Stomach (tissue), 4 donors: ENCODE measurements around the gene CPEB2.

ENCODE experiments used
- CTCF ChIP-seq, 7 experiments: fragments of 450-650 bp in 4 of 7; fragments of 200-600 bp in 3 of 7; sonication (generic) in 3 of 7; IDR thresholded peaks; one replicate each; pipeline ENCODE4 v1.5.1; 2016 to 2019; ENCODE audit warnings: antibody characterized with exemption in 7 of 7, control low read depth in 2 of 7, mild to moderate bottlenecking in 1 of 7
- EP300 ChIP-seq: sonication (generic); formaldehyde crosslinking; IDR thresholded peaks from one replicate; pipeline ENCODE4 v1.6.1; 2017; ENCODE audit warnings: antibody characterized with exemption
- POLR2A ChIP-seq, 4 donors: fragments of 450-650 bp; IDR thresholded peaks; one replicate each; pipeline ENCODE4 v1.6.1; 2016; ENCODE audit warnings: antibody characterized with exemption in 4 of 4, control low read depth in 2 of 4, mild to moderate bottlenecking in 1 of 4, moderate library complexity in 1 of 4
- POLR2AphosphoS5 ChIP-seq, 3 donors: sonication (generic); formaldehyde crosslinking; IDR thresholded peaks; one replicate each; pipeline ENCODE4 v1.6.1; 2016; ENCODE audit warnings: antibody characterized with exemption in 3 of 3

DNA sequence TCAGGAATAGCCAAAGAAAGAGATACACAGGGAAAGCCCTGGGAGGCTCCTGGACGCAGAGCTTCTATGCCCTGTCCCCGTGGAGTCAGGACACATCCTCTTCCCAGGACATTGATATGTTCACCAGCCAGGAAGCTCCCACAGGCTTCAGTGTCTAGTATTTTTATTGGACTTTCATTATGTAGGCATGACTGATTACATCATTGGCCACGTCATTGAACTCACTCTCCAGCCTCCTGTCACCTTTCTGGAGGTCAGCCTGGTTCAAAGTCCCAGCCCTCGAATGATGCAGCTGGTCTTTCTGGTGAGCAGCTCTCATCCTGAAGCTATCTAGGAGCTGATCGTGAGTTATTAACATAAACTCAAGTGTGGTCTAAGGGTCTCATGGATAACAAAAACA lies 104.1 kb downstream of the CPEB2 start:
- TF ChIP-seq CTCF (IDR thresholded peaks at IDR 0.05), result no peak
- no peak for TF ChIP-seq POLR2A (IDR thresholded peaks at IDR 0.05)
- no peak for TF ChIP-seq EP300
- TF ChIP-seq POLR2AphosphoS5 (IDR thresholded peaks at IDR 0.05), result no peak
